ENCODE data around the gene TRIM37. TPM values are rescaled to one million over a fixed set of nuclear protein-coding genes. Genes with fewer than 3 reads are reported as not detected.

The TRIM37 gene
- polyA plus RNA-seq, 1 of the 3 experiments (the other 2 are of a cell fraction): 20.5 TPM

- H3K27ac ChIP-seq (ENCODE audit: low read depth in 2 of 2, low read length in 1 of 2): peak overlapping the region in 1 of 2 experiments; percentile 9; a peak in 1 of 4 replicates
- 75% methylated on average over 4 of the region's 4 CpGs for WGBS (ENCODE audit: low lambda C conversion rate)
- DNase-seq: no peak
- TF ChIP-seq NFIC (IDR thresholded peaks at IDR 0.05; ENCODE audit: borderline replicate concordance) (peak; percentile 7; the same call in 1 of the 2 replicates), GABPA (IDR thresholded peaks at IDR 0.05; ENCODE audit: low read depth) (no peak), USF1 (IDR thresholded peaks at IDR 0.05; ENCODE audit: borderline replicate concordance, low read depth) (no peak), CTCF (IDR thresholded peaks at IDR 0.05) (no peak), MAX (IDR thresholded peaks at IDR 0.05; ENCODE audit: low read depth) (no peak), TAF1 (IDR thresholded peaks at IDR 0.05; ENCODE audit: borderline replicate concordance, low read depth, low read length) (no peak), GATA2 (CRISPR knock-in tag; IDR thresholded peaks at IDR 0.05) (no peak), RCOR1 (IDR thresholded peaks at IDR 0.05; ENCODE audit: low read length) (no peak), ZBTB33 (IDR thresholded peaks at IDR 0.05; ENCODE audit: borderline replicate concordance, low read depth) (no peak), PBX3 (IDR thresholded peaks at IDR 0.05) (no peak), TCF12 (IDR thresholded peaks at IDR 0.05) (peak; percentile 41; the same call in 1 of the 2 replicates), JUND (IDR thresholded peaks at IDR 0.05) (peak; percentile 28; the same call in 1 of the 2 replicates), IRF3 (IDR thresholded peaks at IDR 0.05; ENCODE audit: low read depth, low read length) (no peak), TEAD4 (IDR thresholded peaks at IDR 0.05; ENCODE audit: borderline replicate concordance, insufficient read depth) (no peak), RAD21 (IDR thresholded peaks at IDR 0.05; ENCODE audit: low read length) (no peak), MXI1 (IDR thresholded peaks at IDR 0.05; ENCODE audit: low read depth, low read length) (no peak), RXRA (IDR thresholded peaks at IDR 0.05; ENCODE audit: borderline replicate concordance, low read depth) (no peak), FOSL2 (IDR thresholded peaks at IDR 0.05; ENCODE audit: borderline replicate concordance, low read depth) (peak; percentile 29; the same call in 1 of the 2 replicates), RFX5 (IDR thresholded peaks at IDR 0.05; ENCODE audit: low read length) (no peak), EP300 (IDR thresholded peaks at IDR 0.05; ENCODE audit: borderline replicate concordance in 1 of 2, low read depth in 1 of 2, low read length in 1 of 2) (no peak), EZH2phosphoT487 (IDR thresholded peaks at IDR 0.05; ENCODE audit: borderline replicate concordance, low read depth) (no peak), POLR2AphosphoS5 (IDR thresholded peaks at IDR 0.05; ENCODE audit: low read depth, low read length) (0 out of 2 replicates have a peak, but pooled peaks have one; percentile 18)
Measured at GRCh38 chr17:58991718-58992331, 114.9 kb downstream of the TRIM37 start.

More at GRCh38 chr17:58991718-58992331, 114.9 kb downstream of the TRIM37 start:
- Histone ChIP-seq H3K79me2 (ENCODE audit: insufficient read depth) (no peaks in the 10 kb centered on the region), H3K4me1 (ENCODE audit: control insufficient read depth in 1 of 2, insufficient read depth in 2 of 2, low read depth in 1 of 2, low read length in 1 of 2) (peaks cover 0 to 4% of the 10 kb centered on the region in 2 experiments; a peak in 1 of 4 replicates), H3K9me3 (no peaks in the 10 kb centered on the region), H4K20me1 (ENCODE audit: insufficient read depth) (no peaks in the 10 kb centered on the region), H3K4me2 (no peak overlapping the region; the same call in 1 of the 2 replicates), H3F3A (replicated peaks; ENCODE audit: insufficient read depth) (peaks cover 4% of the 10 kb centered on the region), H3K36me3 (replicated peaks in 1 of 2; ENCODE audit: control insufficient read depth in 1 of 2, insufficient read depth in 2 of 2, low read length in 1 of 2) (peaks cover 3 to 9% of the 10 kb centered on the region in 2 experiments), H3K9me2 (no peaks in the 10 kb centered on the region), H3K4me3 (ENCODE audit: low read depth in 2 of 2, low read length in 1 of 2) (no peak overlapping the region), H2AFZ (ENCODE audit: low read depth) (no peak overlapping the region), H3K9ac (no peak overlapping the region), H3K27me3 (ENCODE audit: insufficient read depth) (no peaks in the 10 kb centered on the region)
- ChIA-PET CTCF (interaction anchor here (0.7 to 3.0 kb wide), 4 partner anchors 14 to 406 kb away, joined by 3 to 17 read pairs (median 6); no protein-coding TSS in a partner anchor), POLR2A (no interaction called here)
